ENCODE measurements around the gene COX6A1.
"Not testable (repeated sequence)": the region's sequence is repeated elsewhere in the genome, so short reads cannot be mapped to it uniquely, and the experiment has no call there.

Gene COX6A1

DNA sequence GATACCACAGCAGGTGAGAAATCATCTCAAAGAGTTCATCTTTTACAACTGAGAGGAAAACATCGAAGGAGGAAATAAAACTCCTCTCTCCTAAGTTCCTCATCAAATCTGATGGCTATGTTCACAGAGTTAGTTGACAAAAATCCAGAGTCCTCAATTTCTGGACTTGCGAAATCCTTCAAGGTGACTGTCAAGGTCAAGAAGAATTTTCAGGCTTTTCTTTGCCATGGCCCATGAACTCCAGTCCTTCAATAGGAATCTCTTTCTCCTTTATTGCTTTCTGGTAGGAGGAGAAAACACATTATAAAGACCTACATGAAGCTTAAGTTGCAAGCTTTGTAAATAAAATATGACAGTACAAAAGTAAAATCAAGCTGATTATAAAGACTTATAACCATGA lies 6.8 kb downstream of the COX6A1 start:
- Histone ChIP-seq H3K27ac (peak overlapping the region in 7 of 11 experiments; percentile 27 to 89 (median 85); a peak in 6 of 22 replicates), H3K4me1 (peaks cover 33 to 54% (median 44%) of the 10 kb centered on the region in 10 experiments), H3K4me3 (peak overlapping the region in 9 of 10 experiments; percentile 78 to 99 (median 95); a peak in 17 of 20 replicates), H3K4me2 (peak overlapping the region; percentile 72 to 99 (median 91)), H3K9me3 (replicated peaks in 1 of 11) (no peaks in the 10 kb centered on the region), H3K27me3 (no peaks in the 10 kb centered on the region), H3K9ac (peak overlapping the region in 10 of 11 experiments; percentile 87 to 92 (median 90); a peak in 19 of 22 replicates), H3K36me3 (peaks cover 53 to 75% (median 67%) of the 10 kb centered on the region in 11 experiments), H4K20me1 (peaks cover 11 to 84% (median 68%) of the 10 kb centered on the region in 11 experiments; a peak in 21 of 22 replicates)
- TF ChIP-seq Cebpa-rat (IDR thresholded peaks at IDR 0.05): no peak

DNA sequence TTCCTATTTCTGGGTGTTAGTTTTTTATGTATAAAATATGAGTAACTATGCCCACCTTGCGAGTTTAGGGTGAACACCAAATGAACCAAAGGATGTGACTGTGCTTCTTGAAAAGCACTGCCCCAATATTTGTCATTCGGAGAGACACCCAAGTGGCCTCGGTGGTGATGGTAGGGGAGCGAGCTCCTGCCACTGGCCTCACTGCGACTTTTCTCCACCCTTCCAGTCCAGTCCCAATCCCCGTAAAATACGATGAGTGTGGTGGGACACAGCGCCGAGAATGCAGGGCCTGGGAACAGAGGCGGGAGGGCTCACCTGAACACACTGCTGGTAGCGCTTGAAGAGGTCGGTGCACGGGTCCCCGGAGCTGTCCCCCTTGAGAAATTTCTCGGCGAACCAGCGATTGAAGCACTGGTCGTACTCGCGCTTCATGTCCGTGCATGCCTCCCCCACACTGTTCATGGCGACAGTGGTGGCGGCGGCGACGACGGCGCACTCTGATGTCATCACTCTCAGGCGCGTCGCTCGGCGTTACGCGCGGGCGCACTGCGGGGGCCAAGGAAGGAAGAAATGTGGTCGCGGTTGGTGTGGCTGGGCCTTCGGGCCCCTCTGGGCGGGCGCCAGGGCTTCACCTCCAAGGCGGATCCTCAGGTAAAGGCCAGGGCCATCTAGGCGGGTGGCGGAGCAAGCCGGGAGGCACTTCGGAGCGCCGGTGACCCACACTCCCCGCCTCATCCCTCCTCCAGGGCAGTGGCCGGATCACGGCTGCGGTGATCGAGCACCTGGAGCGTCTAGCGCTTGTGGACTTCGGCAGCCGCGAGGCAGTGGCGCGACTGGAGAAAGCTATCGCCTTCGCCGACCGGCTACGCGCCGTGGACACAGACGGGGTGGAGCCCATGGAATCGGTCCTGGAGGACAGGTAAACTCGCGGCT lies 8.3 kb downstream of the COX6A1 start, which contains the start of the genes GATC and TRIAP1:
Gene GATC, plus strand, starts transcription at position 534 of the 933 bp plus-strand sequence. Its CDS starts 37 bp downstream, at position 571.
Gene TRIAP1, minus strand, starts transcription at position 474 of the 933 bp plus-strand sequence. Its CDS starts 12 bp downstream, at position 462.
- Histone ChIP-seq H3K36me3 (peaks cover 53 to 76% (median 67%) of the 10 kb centered on the region in 11 experiments), H3K27me3 (no peaks in the 10 kb centered on the region), H3K4me2 (peak within 1 kb of the TSS; percentile 82 to 99 (median 95)), H3K9ac (peak within 1 kb of the TSS; percentile 87 to 92 (median 90)), H3K4me3 (peak within 1 kb of the TSS; percentile 78 to 99 (median 96)), H3K4me1 (peaks cover 27 to 45% (median 36%) of the 10 kb centered on the region in 10 experiments), H4K20me1 (peaks cover 3 to 84% (median 62%) of the 10 kb centered on the region in 11 experiments; a peak in 20 of 22 replicates), H3K27ac (peak within 1 kb of the TSS; percentile 72 to 89 (median 86)), H3K9me3 (replicated peaks in 1 of 11) (no peaks in the 10 kb centered on the region)
- no peak for TF ChIP-seq Cebpa-rat (IDR thresholded peaks at IDR 0.05)

DNA sequence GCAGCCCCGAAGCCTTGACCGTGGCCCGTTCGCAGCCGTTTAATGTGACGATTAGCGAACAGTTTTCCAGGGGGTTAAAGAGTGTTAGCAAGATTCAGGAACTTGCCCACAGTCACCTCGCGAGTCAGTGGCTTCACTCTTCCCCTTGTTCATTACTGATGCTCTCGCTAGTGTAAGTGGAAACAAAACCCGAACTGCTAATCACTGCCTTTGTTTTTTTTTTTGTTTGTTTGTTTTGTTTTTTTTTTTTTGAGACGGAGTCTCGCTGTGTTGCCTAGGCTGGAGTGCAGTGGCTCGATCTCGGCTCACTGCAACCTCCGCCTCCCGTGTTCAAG lies 8.9 kb downstream of the COX6A1 start:
- not testable (repeated sequence) for H3K9me3 ChIP-seq (replicated peaks in 1 of 11); H3K27me3 ChIP-seq
- peak overlapping the region; percentile 87 to 92 (median 90) for H3K9ac ChIP-seq
- peaks cover 50 to 76% (median 66%) of the 10 kb centered on the region in 11 experiments for H3K36me3 ChIP-seq
- peak overlapping the region; percentile 72 to 89 (median 86); a peak in 21 of 22 replicates for H3K27ac ChIP-seq
- H3K4me2 ChIP-seq: peak overlapping the region; percentile 82 to 99 (median 95)
- H4K20me1 ChIP-seq: peaks cover 3 to 84% (median 65%) of the 10 kb centered on the region in 11 experiments; a peak in 20 of 22 replicates
- H3K4me3 ChIP-seq: peak overlapping the region; percentile 78 to 99 (median 96)
- peaks cover 27 to 45% (median 36%) of the 10 kb centered on the region in 10 experiments for H3K4me1 ChIP-seq

DNA sequence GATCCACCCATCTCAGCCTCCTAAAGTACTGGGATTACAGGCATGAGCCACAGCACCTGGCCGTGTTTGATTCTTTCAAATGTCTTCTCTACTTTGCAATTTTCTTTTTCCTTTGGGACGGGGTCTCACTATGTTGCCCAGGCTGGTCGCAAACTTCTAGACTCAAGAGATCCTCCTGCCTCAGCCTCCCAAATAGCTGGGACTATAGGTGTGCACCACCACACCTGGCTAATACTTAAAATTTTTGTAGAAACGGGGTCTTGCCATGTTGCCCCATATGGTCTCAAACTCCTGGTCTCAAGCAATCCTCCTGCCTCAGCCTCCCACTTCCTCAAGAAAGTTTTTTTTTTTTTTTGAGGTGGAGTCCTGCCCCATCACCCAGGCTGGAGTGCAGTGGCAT lies 10.1 kb downstream of the COX6A1 start:
- Histone ChIP-seq H3K27ac (no peak overlapping the region), H3K4me3 (peak overlapping the region; percentile 78 to 99 (median 96); a peak in 16 of 20 replicates), H3K27me3 (no peaks in the 10 kb centered on the region), H3K9ac (peak overlapping the region in 10 of 11 experiments; percentile 87 to 92 (median 90); a peak in 13 of 22 replicates), H3K4me1 (peaks cover 27 to 42% (median 37%) of the 10 kb centered on the region in 10 experiments), H4K20me1 (peaks cover 11 to 86% (median 68%) of the 10 kb centered on the region in 11 experiments; a peak in 20 of 22 replicates), H3K4me2 (peak overlapping the region; percentile 82 to 99 (median 95)), H3K36me3 (peaks cover 51 to 77% (median 68%) of the 10 kb centered on the region in 11 experiments), H3K9me3 (replicated peaks in 1 of 11) (no peaks in the 10 kb centered on the region)
- TF ChIP-seq Cebpa-rat (IDR thresholded peaks at IDR 0.05): no peak

DNA sequence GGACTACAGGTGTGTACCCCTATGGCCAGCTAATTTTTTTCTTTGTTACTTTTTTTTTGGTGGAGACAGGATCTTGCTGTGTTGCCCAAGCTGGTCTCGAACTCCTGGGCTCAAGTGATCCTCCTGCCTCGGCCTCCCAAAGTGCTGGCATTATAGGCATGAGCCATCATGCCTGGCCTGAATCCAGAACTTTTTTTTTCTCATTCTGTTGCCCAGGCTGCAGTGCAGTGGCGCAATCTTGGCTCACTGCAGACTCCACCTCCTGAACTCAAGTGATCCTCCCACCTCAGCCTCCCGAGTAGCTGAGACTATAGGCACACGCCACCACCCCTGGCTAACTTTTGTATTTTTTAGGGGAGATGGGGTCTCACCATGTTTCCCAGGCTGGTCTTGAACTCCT lies 14.6 kb downstream of the COX6A1 start:
- not testable (repeated sequence) for H3K9me3 ChIP-seq (replicated peaks in 1 of 11); H3K4me2 ChIP-seq; H3K27me3 ChIP-seq; H3K27ac ChIP-seq; H3K4me3 ChIP-seq
- 0 out of 22 replicates have a peak overlapping the region, but pooled peaks of 1 of the 11 experiments have one; percentile 15 for H3K9ac ChIP-seq
- H4K20me1 ChIP-seq: peaks cover 39 to 98% (median 89%) of the 10 kb centered on the region in 11 experiments; a peak in 21 of 22 replicates
- H3K36me3 ChIP-seq: peaks cover 68 to 100% (median 90%) of the 10 kb centered on the region in 11 experiments
- H3K4me1 ChIP-seq: peaks cover 9 to 25% (median 19%) of the 10 kb centered on the region in 10 experiments

DNA sequence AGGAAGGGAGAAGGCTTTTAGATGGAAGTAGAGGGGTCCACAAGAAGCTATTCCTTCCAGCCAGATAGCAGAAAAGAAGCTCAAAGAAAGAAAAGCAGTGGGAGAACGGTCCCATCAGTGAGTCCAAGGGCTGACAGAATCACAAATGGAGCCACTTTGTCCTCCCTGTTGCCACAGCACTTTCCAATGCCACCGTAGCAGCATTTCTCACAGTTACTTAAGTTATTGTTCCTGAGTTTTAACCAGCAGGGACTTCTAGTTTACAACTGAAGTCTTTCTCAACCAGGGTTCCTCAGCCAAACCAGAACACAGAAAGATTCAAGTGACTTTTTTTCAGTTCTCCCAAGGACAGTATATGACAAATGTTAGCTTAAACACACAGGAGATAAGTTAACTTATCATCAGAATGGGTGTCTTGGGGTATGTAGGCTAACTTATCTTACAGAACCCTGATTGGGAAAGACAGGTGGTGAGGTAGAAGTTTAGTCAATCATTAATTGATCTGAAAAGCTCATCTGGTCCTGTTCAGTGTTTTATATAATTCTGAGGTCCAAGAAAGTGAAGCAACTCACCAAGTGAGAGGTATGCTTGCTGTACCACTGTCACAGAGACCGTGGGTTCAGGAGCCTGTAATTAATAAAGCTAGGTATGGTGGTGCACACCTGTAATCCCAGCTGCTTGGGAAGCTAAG lies 15.3 kb downstream of the COX6A1 start:
- no peak overlapping the region for H3K9ac ChIP-seq
- no peak overlapping the region for H3K27ac ChIP-seq
- peaks cover 2 to 18% (median 12%) of the 10 kb centered on the region in 10 experiments; a peak in 19 of 20 replicates for H3K4me1 ChIP-seq
- no peaks in the 10 kb centered on the region for H3K9me3 ChIP-seq (replicated peaks in 1 of 11)
- no peaks in the 10 kb centered on the region for H3K27me3 ChIP-seq
- no peak overlapping the region for H3K4me2 ChIP-seq
- no peak for TF ChIP-seq Cebpa-rat (IDR thresholded peaks at IDR 0.05)
- H4K20me1 ChIP-seq: peaks cover 40 to 98% (median 89%) of the 10 kb centered on the region in 11 experiments; a peak in 21 of 22 replicates
- H3K4me3 ChIP-seq: no peak overlapping the region
- H3K36me3 ChIP-seq: peaks cover 75 to 100% (median 92%) of the 10 kb centered on the region in 11 experiments

DNA sequence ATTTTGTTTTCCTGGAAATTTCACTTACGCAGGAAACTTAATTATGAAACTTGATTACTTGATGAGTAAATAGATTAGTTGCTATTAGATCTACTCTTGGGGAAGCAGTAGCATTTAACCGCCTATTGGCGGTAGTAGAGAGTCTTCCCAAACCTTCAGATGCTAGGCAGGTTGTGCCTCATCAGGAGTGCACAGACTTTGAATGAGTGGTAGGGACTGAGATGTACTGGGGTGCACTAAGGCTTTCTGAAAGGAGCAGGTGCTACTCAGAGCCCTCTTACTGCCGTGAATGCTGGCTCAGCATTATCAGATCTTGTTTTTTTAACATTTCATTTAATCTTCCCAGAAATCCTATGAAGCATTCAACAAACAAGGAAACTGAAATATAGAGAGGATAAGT lies 16.1 kb downstream of the COX6A1 start:
- no peak for TF ChIP-seq Cebpa-rat (IDR thresholded peaks at IDR 0.05)

DNA sequence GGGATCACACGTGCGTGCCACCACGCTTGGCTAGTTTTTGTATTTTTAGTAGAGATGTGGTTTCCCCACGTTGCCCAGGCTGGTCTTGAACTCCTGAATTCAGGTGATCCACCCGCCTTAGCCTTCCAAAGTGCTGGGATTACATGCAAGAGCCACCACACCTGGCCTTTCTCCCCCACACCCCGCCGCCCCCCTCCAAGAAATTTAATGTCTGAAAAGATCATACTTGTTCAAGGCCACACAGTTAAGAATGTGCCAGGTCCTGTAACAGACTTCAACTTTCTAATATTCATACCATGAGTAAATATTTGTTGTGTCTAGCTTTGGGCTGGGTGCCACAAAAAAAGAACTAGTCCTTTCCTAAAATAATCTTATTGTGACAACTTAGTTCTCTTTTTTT lies 17.4 kb downstream of the COX6A1 start:
- Histone ChIP-seq H3K4me1 (peaks cover 0 to 14% (median 9%) of the 10 kb centered on the region in 10 experiments; a peak in 15 of 20 replicates), H3K9me3 (replicated peaks in 1 of 11) (no peaks in the 10 kb centered on the region), H3K4me2 (peak overlapping the region in 4 of 11 experiments; percentile 6 to 48 (median 33); a peak in 7 of 22 replicates), H3K4me3 (no peak overlapping the region), H3K36me3 (peaks cover 83 to 100% (median 96%) of the 10 kb centered on the region in 11 experiments), H3K9ac (peak overlapping the region in 1 of 11 experiments; percentile 15; a peak in 2 of 22 replicates), H3K27me3 (no peaks in the 10 kb centered on the region), H3K27ac (peak overlapping the region in 2 of 11 experiments; percentile 0 to 22; a peak in 2 of 22 replicates), H4K20me1 (peaks cover 51 to 98% (median 94%) of the 10 kb centered on the region in 11 experiments; a peak in 21 of 22 replicates)
- no peak for TF ChIP-seq Cebpa-rat (IDR thresholded peaks at IDR 0.05)

More for the DNA sequence above, 16.1 kb downstream of the COX6A1 start:
- peaks cover 82 to 100% (median 94%) of the 10 kb centered on the region in 11 experiments for H3K36me3 ChIP-seq
- no peak overlapping the region for H3K4me3 ChIP-seq
- no peaks in the 10 kb centered on the region for H3K27me3 ChIP-seq
- H3K4me2 ChIP-seq: no peak overlapping the region
- H3K27ac ChIP-seq: no peak overlapping the region
- no peak overlapping the region for H3K9ac ChIP-seq
- no peaks in the 10 kb centered on the region for H3K9me3 ChIP-seq (replicated peaks in 1 of 11)
- H3K4me1 ChIP-seq: peaks cover 0 to 14% (median 9%) of the 10 kb centered on the region in 10 experiments; a peak in 16 of 20 replicates
- H4K20me1 ChIP-seq: peaks cover 44 to 98% (median 94%) of the 10 kb centered on the region in 11 experiments; a peak in 21 of 22 replicates
